Parathyroid adenoma (tissue), 2 donors: ENCODE measurements around the gene DUSP3.

Experiments used
- H2AFZ ChIP-seq: fragments of 300-600 bp; sonication (generic); one replicate; pipeline ENCODE4 v1.7.0; 2017; ENCODE audit warnings: antibody characterized with exemption, mild to moderate bottlenecking
- H3K27ac ChIP-seq: fragments of 300-600 bp; sonication (generic); one replicate; pipeline ENCODE4 v1.7.0; 2017
- H3K27me3 ChIP-seq: fragments of 300-600 bp; sonication (generic); one replicate; pipeline ENCODE4 v1.7.0; 2017; ENCODE audit warnings: low read length; ENCODE audit not compliant: control insufficient read depth, insufficient read depth
- H3K36me3 ChIP-seq: fragments of 300-600 bp; sonication (generic); one replicate; pipeline ENCODE4 v1.7.0; 2017; ENCODE audit warnings: low read length; ENCODE audit not compliant: control insufficient read depth, insufficient read depth
- H3K4me1 ChIP-seq: fragments of 300-600 bp; sonication (generic); one replicate; pipeline ENCODE4 v1.7.0; 2017; ENCODE audit warnings: control low read depth
- H3K4me2 ChIP-seq: fragments of 300-600 bp; sonication (generic); one replicate; pipeline ENCODE4 v1.7.0; 2017; ENCODE audit warnings: low read length
- H3K4me3 ChIP-seq: fragments of 300-600 bp; sonication (generic); one replicate; pipeline ENCODE4 v1.7.0; 2017; ENCODE audit warnings: low read depth, low read length
- H3K79me2 ChIP-seq: fragments of 300-600 bp; sonication (generic); one replicate; pipeline ENCODE4 v1.7.0; 2017; ENCODE audit warnings: control low read depth
- H3K9ac ChIP-seq: fragments of 300-600 bp; sonication (generic); one replicate; pipeline ENCODE4 v1.7.0; 2017; ENCODE audit warnings: mild to moderate bottlenecking
- H3K9me3 ChIP-seq: fragments of 300-600 bp; sonication (generic); one replicate; pipeline ENCODE4 v1.7.0; 2017; ENCODE audit warnings: low read length; ENCODE audit not compliant: control insufficient read depth
- CTCF ChIP-seq: fragments of 300-600 bp; sonication (generic); IDR thresholded peaks from one replicate; pipeline ENCODE4 v1.7.0; 2017; ENCODE audit warnings: antibody characterized with exemption, mild to moderate bottlenecking
- donor health status: primary hyperparathyroidism.

The DUSP3 gene

DNA sequence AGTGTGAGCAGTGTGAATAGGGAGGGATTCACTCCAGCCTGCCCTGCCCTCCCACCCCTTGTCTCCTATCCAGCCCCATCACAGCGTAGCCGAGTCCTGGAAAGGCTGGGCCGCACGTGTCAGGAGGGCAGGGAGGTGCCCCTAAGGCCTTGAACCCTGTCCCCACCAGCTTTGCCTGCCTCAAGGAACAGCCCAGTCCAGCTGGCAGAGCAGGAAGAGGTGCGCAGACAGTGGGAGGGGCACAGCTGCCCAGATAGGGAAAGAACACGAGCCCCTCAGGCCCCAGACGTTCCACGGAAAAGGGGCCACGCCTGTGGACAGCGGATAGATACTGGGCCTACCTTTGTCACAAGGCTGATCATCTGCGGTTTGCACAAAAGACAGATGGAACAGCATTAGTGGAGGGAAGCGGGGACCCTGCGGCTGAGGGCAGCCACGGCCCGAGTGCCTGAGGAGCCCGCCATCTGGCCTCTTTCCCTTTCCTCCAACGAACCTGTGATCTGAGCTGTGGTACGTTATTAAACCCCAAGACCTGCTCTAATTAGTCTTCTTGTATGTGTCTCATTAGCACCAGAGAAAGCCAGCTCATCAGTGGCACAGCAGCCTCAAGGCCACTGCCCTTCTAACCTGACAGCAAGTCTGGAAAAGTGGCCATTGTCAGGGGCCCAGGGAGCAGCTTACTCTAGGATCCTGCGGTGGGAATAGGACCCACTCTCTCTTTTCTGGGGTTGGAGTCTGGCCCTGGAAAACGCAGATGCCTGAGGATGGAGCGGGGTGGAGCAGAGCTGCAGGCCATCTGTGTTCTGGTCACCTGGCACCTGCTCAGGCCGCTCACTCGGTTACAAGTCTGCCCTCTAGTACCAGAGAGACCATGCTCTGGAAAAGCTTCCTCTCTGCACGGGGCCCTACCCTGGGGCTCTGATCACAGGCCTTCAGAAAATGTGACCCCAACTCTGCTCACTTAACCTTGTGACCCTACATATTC, 37.9 kb upstream of the DUSP3 start:
- no peaks in the 10 kb centered on the region for H3K27me3 ChIP-seq
- H2AFZ ChIP-seq = no peak overlapping the region
- H3K27ac ChIP-seq = no peak overlapping the region
- no peaks in the 10 kb centered on the region for H3K36me3 ChIP-seq
- H3K4me2 ChIP-seq = no peak overlapping the region
- no peaks in the 10 kb centered on the region for H3K4me1 ChIP-seq
- H3K9ac ChIP-seq = no peak overlapping the region
- H3K79me2 ChIP-seq = no peaks in the 10 kb centered on the region
- no peaks in the 10 kb centered on the region for H3K9me3 ChIP-seq
- no peak overlapping the region for H3K4me3 ChIP-seq
- TF ChIP-seq CTCF = no peak

- TF ChIP-seq CTCF = no peak
- Histone ChIP-seq H3K4me3 (no peak overlapping the region), H3K9ac (no peak overlapping the region), H3K27me3 (no peaks in the 10 kb centered on the region), H3K79me2 (no peaks in the 10 kb centered on the region), H3K36me3 (no peaks in the 10 kb centered on the region), H3K27ac (no peak overlapping the region), H3K4me1 (no peaks in the 10 kb centered on the region), H3K4me2 (no peak overlapping the region), H3K9me3 (no peaks in the 10 kb centered on the region), H2AFZ (no peak overlapping the region)
Measured at GRCh38 chr17:43814714-43815113, 35.9 kb upstream of the DUSP3 start.

GRCh38 chr17:43814026-43814425, 35.2 kb upstream of the DUSP3 start:
- Histone ChIP-seq H3K79me2 (no peaks in the 10 kb centered on the region), H3K36me3 (no peaks in the 10 kb centered on the region), H3K4me3 (no peak overlapping the region), H3K27me3 (no peaks in the 10 kb centered on the region), H3K9ac (no peak overlapping the region), H3K4me1 (no peaks in the 10 kb centered on the region), H2AFZ (no peak overlapping the region), H3K9me3 (no peaks in the 10 kb centered on the region), H3K4me2 (no peak overlapping the region), H3K27ac (no peak overlapping the region)
- TF ChIP-seq CTCF = no peak

GRCh38 chr17:43813386-43813785, 34.6 kb upstream of the DUSP3 start:
- Histone ChIP-seq H3K27ac (no peak overlapping the region), H3K27me3 (no peaks in the 10 kb centered on the region), H3K9me3 (no peaks in the 10 kb centered on the region), H3K4me2 (no peak overlapping the region), H3K36me3 (no peaks in the 10 kb centered on the region), H3K4me1 (no peaks in the 10 kb centered on the region), H3K9ac (no peak overlapping the region), H3K4me3 (no peak overlapping the region), H2AFZ (no peak overlapping the region), H3K79me2 (no peaks in the 10 kb centered on the region)
- no peak for TF ChIP-seq CTCF
